ENCODE results near the gene APRT. TPM values are rescaled to one million over a fixed set of nuclear protein-coding genes. Genes with fewer than 3 reads are reported as not detected.

The APRT gene
- total RNA-seq, 1 donor from 2014 or later, result 301 TPM

DNA sequence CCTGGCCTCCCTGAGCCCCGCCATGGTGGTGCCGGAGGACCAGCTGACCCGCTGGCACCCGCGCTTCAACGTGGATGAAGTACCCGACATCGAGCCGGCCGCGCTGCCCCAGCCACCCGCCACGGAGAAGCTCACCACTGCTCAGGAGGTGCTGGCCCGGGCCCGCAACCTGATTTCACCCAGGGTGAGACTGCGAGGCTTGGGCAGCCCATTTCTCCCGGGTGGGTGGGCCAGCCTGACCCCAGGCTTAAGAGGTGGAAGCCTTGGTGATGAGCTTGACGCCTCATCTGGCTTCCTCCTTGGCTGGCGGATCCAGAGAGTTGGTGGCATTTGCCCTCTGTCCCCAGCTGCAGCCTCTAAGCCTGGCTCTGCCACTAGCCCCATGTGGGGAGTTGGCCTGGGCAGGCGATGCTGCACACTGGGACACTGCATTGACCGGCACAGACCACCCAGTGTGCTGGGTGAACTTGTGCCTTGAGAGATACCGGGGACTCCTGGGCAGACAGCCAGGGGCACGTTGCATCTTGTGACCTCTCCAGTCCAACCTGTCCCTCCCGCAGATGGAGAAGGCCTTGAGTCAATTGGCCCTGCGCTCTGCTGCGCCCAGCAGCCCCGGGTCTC lies 5.1 kb downstream of the APRT start:
- Mint-ChIP-seq H3K27me3 (ENCODE audit: insufficient read depth) (no peaks in the 10 kb centered on the region), H3K4me3 (peak overlapping the region; percentile 30), H3K4me1 (ENCODE audit: low read depth) (peaks cover 11% of the 10 kb centered on the region), H3K27ac (no peak overlapping the region), H3K9me3 (no peaks in the 10 kb centered on the region), H3K36me3 (ENCODE audit: low read depth) (peaks cover 13% of the 10 kb centered on the region)
- DNase-seq (ENCODE audit: low spot score), result no peak
- intact Hi-C loops (cut with micrococcal nuclease), result no loop called here

DNA sequence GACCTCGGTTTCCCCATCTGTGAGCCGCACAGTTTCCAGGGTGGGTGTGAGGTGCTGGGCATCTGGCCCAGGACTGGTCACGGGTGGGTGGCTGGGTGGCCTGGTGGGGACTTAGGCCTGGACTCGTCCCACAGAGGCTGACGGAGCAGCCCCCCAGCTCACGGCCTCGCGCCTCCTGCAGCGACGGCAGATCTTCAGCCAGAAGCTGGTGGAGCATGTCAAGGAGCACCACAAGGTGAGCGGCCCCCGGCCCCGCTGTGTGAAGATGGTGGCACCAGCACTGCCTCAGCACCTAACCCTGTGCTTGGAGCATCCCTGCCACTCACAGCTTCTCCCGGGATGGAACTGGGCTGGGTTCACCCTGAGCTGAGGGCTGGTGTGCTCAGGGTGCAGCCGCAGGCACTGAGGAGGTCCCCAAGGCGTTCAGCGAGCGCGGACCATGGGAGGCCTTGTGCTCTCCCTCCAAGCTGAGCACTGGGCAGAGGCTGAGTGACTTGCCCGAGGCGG lies 5.8 kb downstream of the APRT start:
- no peak overlapping the region for H3K27ac Mint-ChIP-seq
- H3K9me3 Mint-ChIP-seq, result no peaks in the 10 kb centered on the region
- no peaks in the 10 kb centered on the region for H3K27me3 Mint-ChIP-seq (ENCODE audit: insufficient read depth)
- H3K4me1 Mint-ChIP-seq (ENCODE audit: low read depth), result peaks cover 16% of the 10 kb centered on the region
- H3K36me3 Mint-ChIP-seq (ENCODE audit: low read depth), result peaks cover 13% of the 10 kb centered on the region
- no peak for DNase-seq (ENCODE audit: low spot score)
- intact Hi-C loops (cut with micrococcal nuclease), result no loop called here
- H3K4me3 Mint-ChIP-seq, result peak overlapping the region; percentile 30

DNA sequence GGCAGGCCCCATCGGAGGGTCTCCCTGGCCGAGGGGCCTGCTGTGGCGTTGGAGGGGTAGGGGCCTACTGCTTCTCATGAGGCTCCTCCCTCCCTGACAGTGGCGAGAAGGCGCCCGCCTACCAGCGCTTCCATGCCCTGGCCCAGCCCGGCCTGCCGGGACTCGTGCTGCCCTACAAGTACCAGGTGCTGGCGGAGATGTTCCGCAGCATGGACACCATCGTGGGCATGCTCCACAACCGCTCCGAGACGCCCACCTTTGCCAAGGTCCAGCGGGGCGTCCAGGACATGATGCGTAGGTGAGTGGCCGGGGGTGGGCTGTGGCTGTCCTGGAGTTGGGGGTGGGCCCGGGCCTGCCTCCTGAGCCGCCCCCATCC lies 6.4 kb downstream of the APRT start:
- Mint-ChIP-seq H3K27ac (no peak overlapping the region), H3K27me3 (ENCODE audit: insufficient read depth) (no peaks in the 10 kb centered on the region), H3K4me1 (ENCODE audit: low read depth) (peaks cover 21% of the 10 kb centered on the region), H3K9me3 (no peaks in the 10 kb centered on the region), H3K36me3 (ENCODE audit: low read depth) (peaks cover 13% of the 10 kb centered on the region), H3K4me3 (peak overlapping the region; percentile 53)
- intact Hi-C loops (cut with micrococcal nuclease), result no loop called here
- no peak for DNase-seq (ENCODE audit: low spot score)

DNA sequence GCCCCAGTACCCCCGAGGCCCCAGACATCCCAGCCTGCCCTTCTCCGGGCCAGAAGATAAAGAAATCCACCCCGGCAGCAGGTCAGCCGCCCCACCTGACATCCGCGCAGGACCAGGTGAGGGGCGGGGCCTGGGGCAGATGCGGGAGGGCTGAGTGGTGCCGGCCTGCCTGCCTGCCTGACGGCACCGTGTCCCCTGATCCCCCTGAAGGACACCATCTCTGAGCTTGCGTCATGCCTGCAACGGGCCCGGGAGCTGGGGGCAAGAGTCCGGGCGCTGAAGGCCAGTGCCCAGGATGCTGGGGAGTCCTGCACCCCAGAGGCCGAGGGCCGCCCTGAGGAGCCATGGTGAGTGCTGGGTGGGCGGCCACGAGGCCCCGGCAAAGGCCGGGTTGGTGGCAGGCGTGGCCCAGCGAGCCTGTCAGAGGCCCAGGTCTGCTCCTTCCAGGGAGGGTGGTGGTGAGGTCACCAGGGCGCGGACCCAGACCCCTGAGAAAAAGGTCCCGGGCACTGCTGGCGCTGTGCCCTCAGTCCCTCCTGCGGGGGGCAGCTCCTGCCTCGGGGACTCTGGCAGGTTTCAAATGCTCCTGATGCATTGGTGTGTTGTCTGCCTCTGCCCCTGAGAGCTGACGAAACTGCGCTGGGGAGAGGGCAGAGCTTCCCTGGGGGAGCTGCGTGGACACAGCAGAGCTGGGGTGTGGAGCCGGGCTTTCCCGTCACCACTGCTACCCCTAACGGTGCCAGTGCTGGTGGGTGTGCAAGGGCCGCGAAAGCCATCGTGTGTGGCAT lies 7.0 kb downstream of the APRT start:
- H3K4me1 Mint-ChIP-seq (ENCODE audit: low read depth), result peaks cover 21% of the 10 kb centered on the region
- no peak for DNase-seq (ENCODE audit: low spot score)
- H3K36me3 Mint-ChIP-seq (ENCODE audit: low read depth), result peaks cover 13% of the 10 kb centered on the region
- H3K27me3 Mint-ChIP-seq (ENCODE audit: insufficient read depth), result no peaks in the 10 kb centered on the region
- peak overlapping the region; percentile 23 for H3K27ac Mint-ChIP-seq
- no peaks in the 10 kb centered on the region for H3K9me3 Mint-ChIP-seq
- peak overlapping the region; percentile 80 for H3K4me3 Mint-ChIP-seq
- intact Hi-C loops (cut with micrococcal nuclease), result loop anchor here (5.0 kb wide), 2 partner anchors 102 to 347 kb away; no protein-coding TSS in a partner anchor

DNA sequence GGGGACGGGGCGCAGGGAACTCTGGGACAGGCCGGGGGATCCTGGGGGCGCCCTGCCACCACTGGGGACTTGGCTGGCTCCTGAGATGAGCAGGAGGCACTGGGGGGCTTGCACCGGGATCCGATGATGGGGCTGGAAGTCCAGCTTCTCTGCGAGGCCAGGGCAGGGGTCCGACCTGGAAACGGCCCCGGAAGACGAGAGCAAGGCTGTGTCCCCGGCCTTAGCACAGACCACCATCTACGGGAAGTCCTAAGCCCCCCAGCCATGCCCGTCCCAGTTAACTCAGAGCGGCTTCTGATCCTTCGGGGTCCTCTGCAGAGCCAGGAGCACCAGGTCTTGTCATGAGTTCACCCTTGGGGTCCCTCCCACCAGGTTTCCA lies 7.6 kb downstream of the APRT start:
- H3K4me1 Mint-ChIP-seq (ENCODE audit: low read depth), result peaks cover 18% of the 10 kb centered on the region
- DNase-seq (ENCODE audit: low spot score), result no peak
- peak overlapping the region; percentile 80 for H3K4me3 Mint-ChIP-seq
- no peaks in the 10 kb centered on the region for H3K27me3 Mint-ChIP-seq (ENCODE audit: insufficient read depth)
- H3K27ac Mint-ChIP-seq, result peak overlapping the region; percentile 23
- H3K9me3 Mint-ChIP-seq, result no peaks in the 10 kb centered on the region
- intact Hi-C loops (cut with micrococcal nuclease), result loop anchor here (5.0 kb wide), 2 partner anchors 102 to 347 kb away; no protein-coding TSS in a partner anchor
- H3K36me3 Mint-ChIP-seq (ENCODE audit: low read depth), result peaks cover 9% of the 10 kb centered on the region

DNA sequence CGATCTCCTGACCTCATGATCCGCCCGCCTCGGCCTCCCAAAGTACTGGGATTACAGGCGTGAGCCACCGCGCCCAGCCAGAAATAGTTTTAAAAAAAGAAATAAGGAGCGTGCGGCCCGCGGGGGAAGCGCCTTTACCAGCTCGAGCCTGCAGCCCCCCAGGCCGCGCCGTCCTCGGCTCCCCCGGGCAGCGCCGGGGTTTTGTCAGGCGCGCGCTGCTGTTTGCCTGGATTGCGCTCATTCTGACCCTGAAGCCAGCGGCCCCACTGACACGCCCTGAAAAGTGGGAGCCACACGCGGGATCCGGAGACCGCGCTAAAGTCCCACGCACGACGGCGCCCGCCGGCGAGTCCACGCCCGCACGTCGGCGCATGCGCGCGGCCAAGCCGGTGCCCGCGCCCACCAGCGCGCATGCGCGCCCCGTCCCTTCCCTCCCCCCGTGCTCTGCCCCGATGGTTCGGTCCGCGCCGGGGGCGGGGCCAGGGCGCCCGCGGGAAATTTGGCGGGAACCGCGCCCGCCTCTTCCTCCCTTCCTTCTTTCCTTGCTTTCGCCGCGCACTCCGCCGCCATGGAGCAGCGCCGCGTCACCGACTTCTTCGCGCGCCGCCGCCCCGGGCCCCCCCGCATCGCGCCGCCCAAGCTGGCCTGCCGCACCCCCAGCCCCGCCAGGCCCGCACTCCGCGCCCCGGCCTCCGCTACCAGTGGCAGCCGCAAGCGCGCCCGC lies 8.3 kb downstream of the APRT start, which contains the start of gene CDT1:
Gene CDT1, plus strand, starts transcription at position 526 of the 724 bp plus-strand sequence. Its CDS starts 43 bp downstream, at position 569.
- peak within 1 kb of the TSS; percentile 85 for H3K4me3 Mint-ChIP-seq
- H3K36me3 Mint-ChIP-seq (ENCODE audit: low read depth), result peaks cover 6% of the 10 kb centered on the region
- H3K27me3 Mint-ChIP-seq (ENCODE audit: insufficient read depth), result no peaks in the 10 kb centered on the region
- DNase-seq (ENCODE audit: low spot score), result peak; percentile 84
- intact Hi-C loops (cut with micrococcal nuclease), result loop anchor here (1.0 to 5.0 kb wide), 7 partner anchors 8 to 413 kb away; partner anchors contain the start of genes APRT, GALNS, PIEZO1 and TRAPPC2L
- peak within 1 kb of the TSS; percentile 84 for H3K27ac Mint-ChIP-seq
- H3K9me3 Mint-ChIP-seq, result no peaks in the 10 kb centered on the region
- H3K4me1 Mint-ChIP-seq (ENCODE audit: low read depth), result peaks cover 15% of the 10 kb centered on the region

DNA sequence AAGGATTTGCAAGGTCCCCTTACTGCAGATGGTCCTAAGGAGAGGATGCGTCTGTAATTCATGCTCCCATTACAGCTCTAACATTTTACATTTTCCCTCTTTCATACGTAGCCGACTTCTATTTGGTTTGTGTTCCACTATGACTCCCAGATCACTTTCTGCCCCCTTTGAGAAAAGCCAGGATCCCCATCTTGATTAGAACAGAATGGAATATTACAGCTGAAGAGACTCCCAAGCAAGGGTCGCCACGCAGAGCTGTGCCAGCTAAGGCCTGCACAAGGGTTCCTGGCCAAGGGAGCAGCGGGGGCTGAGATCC lies 11.5 kb downstream of the APRT start:
- Mint-ChIP-seq H3K27me3 (ENCODE audit: insufficient read depth) (no peaks in the 10 kb centered on the region), H3K4me3 (peak overlapping the region; percentile 34), H3K36me3 (ENCODE audit: low read depth) (no peaks in the 10 kb centered on the region), H3K9me3 (no peaks in the 10 kb centered on the region), H3K4me1 (ENCODE audit: low read depth) (peaks cover 17% of the 10 kb centered on the region), H3K27ac (peak overlapping the region; percentile 36)
- intact Hi-C loops (cut with micrococcal nuclease), result loop anchor here (5.0 kb wide), 2 partner anchors 98 to 343 kb away; no protein-coding TSS in a partner anchor
- DNase-seq (ENCODE audit: low spot score), result no peak

DNA sequence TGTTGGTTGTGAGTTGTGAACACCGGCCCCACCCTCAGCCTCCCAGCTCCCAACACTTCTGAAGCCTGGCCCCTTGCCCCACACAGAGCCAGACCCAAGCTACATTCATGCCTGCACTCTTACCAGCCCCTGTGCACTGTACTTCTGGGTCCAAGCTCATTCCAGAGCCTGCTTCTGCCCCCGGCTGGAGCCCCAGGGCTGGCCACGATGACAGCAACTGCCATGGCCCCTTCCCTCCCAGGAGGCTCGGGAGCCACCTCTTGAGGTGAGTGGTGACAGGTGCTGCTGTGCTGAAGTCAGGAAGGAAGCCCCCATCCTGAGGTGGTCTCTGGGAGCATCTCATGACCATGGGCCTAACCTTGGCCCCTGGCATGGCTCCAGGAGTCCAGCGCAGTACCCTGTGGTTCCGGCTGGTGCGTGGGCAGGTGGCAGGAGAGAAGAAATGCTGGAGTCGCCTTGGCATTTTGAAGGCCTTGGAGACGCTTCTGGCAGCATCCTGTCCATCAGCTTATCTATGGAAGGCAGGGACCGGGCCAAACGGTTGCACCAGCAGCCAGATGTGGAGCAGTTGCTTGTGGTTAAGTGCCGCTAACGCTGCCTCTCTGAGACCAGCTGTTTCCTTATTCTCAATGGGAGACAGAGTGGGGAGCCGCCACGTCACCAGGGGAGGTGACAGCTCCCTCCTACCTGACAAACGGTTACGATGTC lies 12.0 kb downstream of the APRT start:
- intact Hi-C loops (cut with micrococcal nuclease), result loop anchor here (5.0 kb wide), 2 partner anchors 97 to 342 kb away; no protein-coding TSS in a partner anchor
- H3K27ac Mint-ChIP-seq, result peak overlapping the region; percentile 36
- no peaks in the 10 kb centered on the region for H3K9me3 Mint-ChIP-seq
- no peak for DNase-seq (ENCODE audit: low spot score)
- no peaks in the 10 kb centered on the region for H3K27me3 Mint-ChIP-seq (ENCODE audit: insufficient read depth)
- no peaks in the 10 kb centered on the region for H3K36me3 Mint-ChIP-seq (ENCODE audit: low read depth)
- peaks cover 22% of the 10 kb centered on the region for H3K4me1 Mint-ChIP-seq (ENCODE audit: low read depth)
- peak overlapping the region; percentile 34 for H3K4me3 Mint-ChIP-seq

DNA sequence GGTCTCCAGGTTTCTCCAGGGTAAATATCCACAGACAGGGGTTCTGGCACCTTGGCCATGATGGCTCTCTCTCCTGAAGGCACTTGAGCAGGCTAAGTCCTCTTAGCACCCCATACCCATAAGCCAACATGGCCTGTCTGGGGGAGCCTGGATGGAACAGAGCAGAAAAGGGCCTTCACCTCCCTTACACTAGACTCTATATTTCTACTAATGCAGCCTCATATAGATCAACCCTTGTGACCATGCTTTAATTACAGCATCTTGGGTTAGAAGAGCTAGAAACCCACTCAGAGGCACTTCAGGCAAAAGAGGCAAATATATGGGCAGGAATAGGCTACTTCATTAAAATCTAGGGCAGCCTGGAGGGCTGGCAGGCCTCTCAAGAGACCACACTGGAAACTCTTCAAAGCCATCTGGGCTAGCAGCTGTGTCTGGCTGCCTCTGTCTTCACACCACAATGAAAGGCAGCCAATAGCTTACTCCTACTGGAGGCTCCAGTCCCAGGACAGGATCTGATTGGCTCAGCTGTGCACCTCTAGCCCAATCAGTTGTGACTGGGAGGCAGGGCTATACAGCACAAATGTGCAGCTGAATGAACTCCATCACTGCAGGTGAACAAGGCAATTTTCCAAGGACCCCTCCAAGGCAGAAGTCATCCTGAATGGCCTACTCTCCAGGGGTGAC lies 12.8 kb downstream of the APRT start:
- Mint-ChIP-seq H3K36me3 (ENCODE audit: low read depth) (no peaks in the 10 kb centered on the region), H3K9me3 (no peaks in the 10 kb centered on the region), H3K27me3 (ENCODE audit: insufficient read depth) (no peaks in the 10 kb centered on the region), H3K4me1 (ENCODE audit: low read depth) (peaks cover 25% of the 10 kb centered on the region), H3K27ac (no peak overlapping the region), H3K4me3 (no peak overlapping the region)
- intact Hi-C loops (cut with micrococcal nuclease), result no loop called here
- no peak for DNase-seq (ENCODE audit: low spot score)

DNA sequence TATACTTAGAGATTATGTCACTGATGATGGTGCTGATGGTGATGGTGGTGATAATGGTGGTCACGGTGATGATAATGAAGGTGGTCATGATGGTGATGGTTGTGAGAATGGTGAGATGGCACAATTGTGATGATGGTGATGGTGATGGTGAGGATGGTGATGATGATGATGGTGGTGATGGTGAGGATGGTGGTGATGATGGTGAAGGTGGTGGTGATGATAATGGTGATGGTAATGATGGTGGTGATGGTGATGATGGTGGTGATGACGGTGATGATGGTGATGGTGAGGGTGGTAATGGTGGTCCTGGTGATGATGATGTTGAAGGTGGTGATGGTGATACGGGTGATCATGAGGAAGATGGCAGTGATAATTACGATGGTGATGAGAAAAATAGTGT lies 13.7 kb downstream of the APRT start:
- H3K27ac Mint-ChIP-seq, result no peak overlapping the region
- H3K36me3 Mint-ChIP-seq (ENCODE audit: low read depth), result no peaks in the 10 kb centered on the region
- no peaks in the 10 kb centered on the region for H3K27me3 Mint-ChIP-seq (ENCODE audit: insufficient read depth)
- no peaks in the 10 kb centered on the region for H3K9me3 Mint-ChIP-seq
- DNase-seq (ENCODE audit: low spot score), result no peak
- intact Hi-C loops (cut with micrococcal nuclease), result no loop called here
- H3K4me3 Mint-ChIP-seq, result no peak overlapping the region
- H3K4me1 Mint-ChIP-seq (ENCODE audit: low read depth), result peaks cover 25% of the 10 kb centered on the region

DNA sequence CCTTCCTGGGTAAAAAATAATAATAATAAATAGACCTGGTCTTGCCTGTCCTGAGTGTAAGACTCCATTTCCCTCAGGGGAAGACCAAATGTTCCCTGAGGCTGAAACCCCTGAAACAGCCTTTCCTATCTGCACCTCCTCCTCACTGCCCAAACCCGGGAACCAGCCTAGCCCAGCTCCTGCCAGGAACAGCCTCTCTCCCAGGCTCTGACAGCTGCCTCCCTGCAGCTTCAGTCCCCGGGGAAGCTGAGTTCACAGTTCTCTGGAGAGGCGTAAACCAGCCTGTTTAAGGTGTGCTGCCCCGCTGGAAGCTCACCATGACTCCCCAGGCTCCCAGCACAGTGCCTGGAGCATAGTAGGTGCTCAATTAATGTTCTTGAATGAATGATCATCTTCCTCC lies 15.4 kb downstream of the APRT start:
- Mint-ChIP-seq H3K4me3 (no peak overlapping the region), H3K4me1 (ENCODE audit: low read depth) (peaks cover 24% of the 10 kb centered on the region)

More for the DNA sequence above, 15.4 kb downstream of the APRT start:
- intact Hi-C loops (cut with micrococcal nuclease), result no loop called here
- no peak for DNase-seq (ENCODE audit: low spot score)
- no peaks in the 10 kb centered on the region for H3K9me3 Mint-ChIP-seq
- H3K36me3 Mint-ChIP-seq (ENCODE audit: low read depth), result no peaks in the 10 kb centered on the region
- no peak overlapping the region for H3K27ac Mint-ChIP-seq
- H3K27me3 Mint-ChIP-seq (ENCODE audit: insufficient read depth), result no peaks in the 10 kb centered on the region
